NCI-H2171 (cell line): ENCODE data around the gene DYRK3.
A peak's percentile ranks its signal among the peaks of the same experiment; 100 is the strongest.

ENCODE experiments used
- DNase-seq: peaks from one replicate; lab custom pipeline; 2025; lab: John Stamatoyannopoulos, UW

The DYRK3 gene

GRCh38 chr1:206661161-206661820 lies 26.0 kb downstream of the DYRK3 start:
- no peak for DNase-seq

GRCh38 chr1:206662396-206663092 lies 27.2 kb downstream of the DYRK3 start:
- DNase-seq, result no peak

GRCh38 chr1:206663362-206663761 lies 28.0 kb downstream of the DYRK3 start:
- DNase-seq, result no peak

GRCh38 chr1:206663832-206664652 lies 28.7 kb downstream of the DYRK3 start:
- peak; percentile 47 for DNase-seq

GRCh38 chr1:206664740-206665139 lies 29.4 kb downstream of the DYRK3 start:
- no peak for DNase-seq

- no peak for DNase-seq
Observed at GRCh38 chr1:206666031-206666561, 30.8 kb downstream of the DYRK3 start.

- DNase-seq, result no peak
Observed at GRCh38 chr1:206666954-206667665, 31.8 kb downstream of the DYRK3 start.

GRCh38 chr1:206668351-206668750 lies 33.0 kb downstream of the DYRK3 start:
- no peak for DNase-seq

GRCh38 chr1:206668874-206669410 lies 33.6 kb downstream of the DYRK3 start:
- no peak for DNase-seq

GRCh38 chr1:206672011-206672688 lies 36.8 kb downstream of the DYRK3 start:
- no peak for DNase-seq

GRCh38 chr1:206672844-206673758 lies 37.8 kb downstream of the DYRK3 start:
- no peak for DNase-seq

- no peak for DNase-seq
Observed at GRCh38 chr1:206674236-206674635, 38.9 kb downstream of the DYRK3 start.

GRCh38 chr1:206674745-206675175 lies 39.4 kb downstream of the DYRK3 start:
- DNase-seq, result peak; percentile 18

- DNase-seq, result no peak
Observed at GRCh38 chr1:206676499-206676898, 41.2 kb downstream of the DYRK3 start.

GRCh38 chr1:206678490-206678889 lies 43.2 kb downstream of the DYRK3 start:
- no peak for DNase-seq

- no peak for DNase-seq
Observed at GRCh38 chr1:206679738-206680211, 44.4 kb downstream of the DYRK3 start.

GRCh38 chr1:206680279-206680678 lies 44.9 kb downstream of the DYRK3 start:
- DNase-seq, result no peak

GRCh38 chr1:206681359-206681758 lies 46.0 kb downstream of the DYRK3 start:
- DNase-seq, result no peak

GRCh38 chr1:206682111-206682510 lies 46.8 kb downstream of the DYRK3 start:
- DNase-seq, result no peak

GRCh38 chr1:206683313-206683712 lies 48.0 kb downstream of the DYRK3 start:
- no peak for DNase-seq
